GM19438 (cell line): ENCODE data around the gene RGPD3.
"Not testable (repeated sequence)": the region's sequence is repeated elsewhere in the genome, so short reads cannot be mapped to it uniquely, and the experiment has no call there.

ENCODE experiments used
- ATAC-seq: cut with Tn5 transposase; IDR thresholded peaks from one replicate; pipeline ENCODE4 v1.9.1; 2021; ENCODE audit warnings: low read depth; ENCODE audit not compliant: unreplicated experiment

The RGPD3 gene

DNA sequence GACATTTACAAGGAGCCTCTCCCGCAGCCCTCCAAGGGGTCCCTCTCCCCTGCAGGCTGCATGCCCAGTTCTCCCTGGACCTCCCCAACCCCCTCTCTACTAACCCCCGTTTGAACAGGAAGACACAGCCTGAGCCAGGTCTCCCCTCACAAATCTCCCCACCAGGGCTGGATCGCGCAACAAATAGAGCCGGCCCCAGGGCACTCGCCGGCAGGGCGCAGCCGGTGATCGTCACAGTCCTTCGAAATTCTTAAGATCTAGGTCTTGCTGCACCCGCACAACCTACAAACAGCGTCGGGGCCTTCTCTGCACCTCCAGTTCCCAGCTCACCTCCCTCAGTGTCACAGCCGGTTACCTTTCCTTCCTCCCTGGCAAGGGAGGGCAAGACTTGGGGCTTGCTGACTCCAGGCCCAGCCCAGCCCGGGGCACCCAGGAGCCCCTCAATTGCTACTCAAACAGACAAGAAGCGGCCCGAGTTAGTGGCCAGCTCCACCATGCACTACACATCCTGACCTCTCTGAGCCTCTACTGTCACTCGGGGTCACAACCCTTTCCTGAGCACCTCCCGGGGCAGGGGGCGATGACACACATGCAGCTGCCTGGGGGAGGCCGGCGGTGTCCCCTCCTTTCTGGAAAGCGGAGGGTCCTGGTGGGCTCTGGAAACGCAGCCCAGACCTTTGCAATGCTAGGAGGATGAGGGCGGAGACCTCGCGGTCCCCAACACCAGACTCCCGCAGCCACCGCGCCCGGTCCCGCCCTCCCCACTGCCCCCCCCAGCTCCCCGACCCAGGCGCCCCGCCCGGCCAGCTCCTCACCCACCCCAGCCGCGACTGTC lies 18.6 kb upstream of the RGPD3 start, which contains the start of gene CD8B2:
Gene CD8B2, plus strand, starts transcription at position 814 of the 835 bp plus-strand sequence. CDS start 63 bp downstream, outside the sequence.
- ATAC-seq = not testable (repeated sequence)

- ATAC-seq = not testable (repeated sequence)
Measured at GRCh38 chr2:106479563-106479962, 11.3 kb upstream of the RGPD3 start.

GRCh38 chr2:106477647-106478046 lies 9.4 kb upstream of the RGPD3 start:
- not testable (repeated sequence) for ATAC-seq

DNA sequence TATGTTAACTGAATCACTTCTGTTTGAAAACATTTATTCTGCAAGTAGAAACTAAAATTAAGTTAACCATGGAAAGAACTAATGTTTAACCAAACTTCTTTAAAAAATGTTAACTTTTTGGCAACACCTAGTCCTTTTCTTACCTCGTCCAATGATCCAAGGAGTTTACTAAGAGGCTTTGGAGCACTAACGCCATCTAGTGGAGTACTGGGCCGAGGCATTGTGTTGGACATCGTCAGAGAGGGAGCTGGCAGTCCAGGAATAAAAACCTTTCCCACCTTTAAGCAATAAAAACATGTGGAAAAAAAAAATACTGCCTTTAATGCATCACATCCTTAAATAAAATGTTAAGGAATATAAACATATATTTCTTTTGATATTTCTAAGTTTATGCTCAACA lies 2.4 kb upstream of the RGPD3 start:
- ATAC-seq = not testable (repeated sequence)

- not testable (repeated sequence) for ATAC-seq
Measured at GRCh38 chr2:106467516-106467915, 697 bp downstream of the RGPD3 start.

DNA sequence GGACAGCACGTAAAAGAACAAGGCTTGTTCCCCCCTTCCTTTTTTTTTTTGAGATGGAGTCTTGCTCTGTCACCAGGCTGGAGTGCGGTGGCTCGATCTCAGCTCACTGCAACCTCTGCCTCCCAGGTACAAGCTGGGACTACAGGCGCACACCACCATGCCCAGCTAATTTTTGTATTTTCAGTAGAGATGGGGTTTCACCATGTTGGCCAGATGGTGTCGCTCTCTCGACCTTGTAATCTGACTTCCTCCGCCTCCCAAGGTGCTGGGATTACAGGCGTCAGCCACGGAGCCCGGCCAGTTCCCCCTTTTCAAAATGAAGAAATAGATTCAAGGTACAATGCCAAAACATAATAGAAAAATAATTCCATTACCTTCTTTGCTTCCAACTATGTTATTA lies 6.3 kb downstream of the RGPD3 start:
- not testable (repeated sequence) for ATAC-seq

DNA sequence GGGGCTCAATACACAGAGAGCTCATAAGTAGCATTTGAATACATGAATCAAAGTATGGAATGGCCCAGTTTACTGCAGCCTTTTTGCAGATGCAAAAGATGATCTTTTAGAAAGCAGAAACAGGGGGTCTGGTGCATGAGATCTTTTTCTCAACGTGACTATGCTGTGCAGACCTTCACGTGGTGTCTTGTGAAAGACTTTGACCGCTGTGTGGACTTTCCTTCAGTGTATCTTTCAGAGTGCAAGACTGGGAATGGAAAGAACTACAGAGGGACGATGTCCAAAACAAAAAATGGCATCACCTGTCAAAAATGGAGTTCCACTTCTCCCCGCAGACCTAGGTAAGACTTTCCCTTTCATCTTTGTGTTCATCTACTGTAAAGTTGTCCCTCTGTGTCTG lies 77.5 kb downstream of the RGPD3 start:
- not testable (repeated sequence) for ATAC-seq

DNA sequence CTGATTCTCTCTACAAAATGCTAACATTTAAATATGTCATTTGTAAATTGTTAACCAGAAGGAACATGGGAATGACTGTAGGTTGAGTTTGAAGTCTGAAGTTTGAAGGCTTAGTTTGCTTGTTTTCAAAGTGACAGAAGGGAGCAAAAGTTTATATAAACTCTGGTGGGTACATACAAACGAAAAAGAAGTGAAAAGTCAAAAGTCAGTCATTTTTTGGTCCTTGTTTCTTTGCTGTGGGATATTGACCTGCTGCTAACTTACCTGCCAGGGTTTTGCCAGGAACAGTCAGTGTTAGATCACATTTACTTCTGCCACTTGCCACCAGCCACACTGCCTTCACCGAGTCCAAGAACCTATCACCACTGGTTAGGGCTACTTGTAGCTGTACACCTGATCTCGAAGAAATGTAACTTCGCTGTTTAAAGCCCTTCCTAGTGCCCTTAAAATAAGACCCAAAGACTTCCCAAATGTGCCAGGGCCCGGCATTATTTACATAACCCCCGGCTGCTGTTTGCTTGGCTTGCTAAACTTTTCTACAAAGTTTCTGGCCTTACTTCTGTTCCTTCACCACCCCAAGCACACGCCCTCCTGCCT lies 79.3 kb downstream of the RGPD3 start:
- ATAC-seq = not testable (repeated sequence)

GRCh38 chr2:106384548-106384947 lies 83.7 kb downstream of the RGPD3 start:
- not testable (repeated sequence) for ATAC-seq

DNA sequence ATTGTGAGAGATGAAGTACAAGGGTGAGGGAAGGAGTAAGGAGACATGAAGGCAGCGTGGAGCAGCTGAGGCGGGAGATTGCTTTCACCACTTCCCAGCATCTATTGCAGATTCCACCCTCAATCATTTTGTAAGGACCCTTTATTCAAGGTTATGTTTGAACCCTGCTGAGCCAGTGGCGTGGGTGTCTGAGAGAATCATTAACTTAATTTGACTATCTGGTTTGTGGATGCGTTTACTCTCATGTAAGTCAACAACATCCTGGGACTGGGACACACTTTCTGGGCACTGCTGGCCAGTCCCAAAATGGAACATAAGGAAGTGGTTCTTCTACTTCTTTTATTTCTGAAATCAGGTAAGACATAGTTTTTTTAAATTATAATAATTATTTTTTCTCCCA lies 86.3 kb downstream of the RGPD3 start:
- ATAC-seq = not testable (repeated sequence)

- not testable (repeated sequence) for ATAC-seq
Measured at GRCh38 chr2:106379567-106379966, 88.6 kb downstream of the RGPD3 start.

- not testable (repeated sequence) for ATAC-seq
Measured at GRCh38 chr2:106369182-106369581, 99.0 kb downstream of the RGPD3 start.

GRCh38 chr2:106366204-106366885 lies 101.9 kb downstream of the RGPD3 start:
- no peak for ATAC-seq

GRCh38 chr2:106363791-106364190 lies 104.4 kb downstream of the RGPD3 start:
- no peak for ATAC-seq

- no peak for ATAC-seq
Measured at GRCh38 chr2:106362789-106363188, 105.4 kb downstream of the RGPD3 start.

GRCh38 chr2:106359512-106359911 lies 108.7 kb downstream of the RGPD3 start:
- no peak for ATAC-seq

DNA sequence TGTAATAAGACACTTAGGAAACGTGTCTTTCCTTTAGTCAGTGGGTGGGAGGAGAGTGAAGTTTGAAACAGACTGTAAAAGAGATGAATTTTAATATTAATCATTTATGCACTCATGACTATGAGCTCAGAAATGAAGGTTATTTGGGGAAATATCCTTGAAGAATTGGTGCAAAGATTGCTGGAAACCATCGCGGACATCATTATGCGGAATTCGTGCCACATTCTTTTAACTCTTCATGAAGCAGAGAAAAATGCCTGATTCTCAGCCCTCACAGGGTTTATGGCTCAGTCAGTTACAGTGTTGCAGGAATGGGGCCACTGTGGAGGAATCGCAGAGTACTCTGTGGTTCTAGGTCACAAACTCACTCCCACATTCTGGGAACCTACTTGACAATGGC lies 109.7 kb downstream of the RGPD3 start:
- no peak for ATAC-seq

GRCh38 chr2:106358081-106358480 lies 110.1 kb downstream of the RGPD3 start:
- ATAC-seq = peak; percentile 84

DNA sequence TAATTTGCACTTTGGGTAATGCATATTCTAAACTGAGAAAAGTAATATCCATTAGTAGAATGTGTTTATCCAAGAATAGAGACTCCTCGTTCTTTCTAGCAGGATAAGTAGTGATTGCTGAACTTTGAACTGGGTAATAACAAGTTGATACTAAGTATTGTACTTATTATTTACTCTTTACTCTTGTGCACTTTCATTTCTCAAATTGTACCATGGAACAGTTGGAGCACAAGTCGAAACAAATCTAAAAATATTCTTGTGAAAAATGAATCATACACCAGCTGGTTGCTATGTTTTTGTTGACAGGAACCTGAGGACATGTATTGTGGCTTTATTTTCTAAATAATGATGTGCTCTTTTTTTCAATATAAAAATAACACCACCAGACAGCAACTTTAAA lies 111.9 kb downstream of the RGPD3 start:
- ATAC-seq = no peak

- no peak for ATAC-seq
Measured at GRCh38 chr2:106353676-106354075, 114.5 kb downstream of the RGPD3 start.

DNA sequence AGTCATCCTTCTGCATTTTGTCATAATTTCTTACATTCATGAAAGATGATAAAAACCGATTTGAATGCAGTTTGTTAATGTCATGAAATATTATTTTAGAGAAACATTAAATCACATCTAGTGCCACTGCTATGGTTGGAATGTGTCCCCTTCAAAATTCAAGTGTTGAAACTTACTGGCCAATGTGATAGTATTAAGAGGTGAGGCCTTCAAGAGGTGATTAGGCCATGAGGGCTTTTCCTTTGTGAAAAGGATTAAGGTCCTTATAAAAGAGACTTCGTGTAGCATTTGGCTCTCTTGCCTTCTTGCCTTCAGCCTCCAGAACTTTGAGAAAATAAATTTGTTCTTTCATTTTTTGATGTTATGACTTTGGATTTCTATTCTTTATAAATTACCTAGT lies 117.2 kb downstream of the RGPD3 start:
- ATAC-seq = no peak
